GM12873 (cell line): ENCODE measurements around the gene HLTF.

ENCODE experiments used
- CTCF ChIP-seq: IDR thresholded peaks from 2 replicates; pipeline ENCODE4 v1.5.1; 2012; ENCODE audit warnings: low read depth, mild to moderate bottlenecking, moderate library complexity, low read length, control low read depth; ENCODE audit not compliant: insufficient read depth; ENCODE audit errors: missing control alignments

HLTF gene

DNA sequence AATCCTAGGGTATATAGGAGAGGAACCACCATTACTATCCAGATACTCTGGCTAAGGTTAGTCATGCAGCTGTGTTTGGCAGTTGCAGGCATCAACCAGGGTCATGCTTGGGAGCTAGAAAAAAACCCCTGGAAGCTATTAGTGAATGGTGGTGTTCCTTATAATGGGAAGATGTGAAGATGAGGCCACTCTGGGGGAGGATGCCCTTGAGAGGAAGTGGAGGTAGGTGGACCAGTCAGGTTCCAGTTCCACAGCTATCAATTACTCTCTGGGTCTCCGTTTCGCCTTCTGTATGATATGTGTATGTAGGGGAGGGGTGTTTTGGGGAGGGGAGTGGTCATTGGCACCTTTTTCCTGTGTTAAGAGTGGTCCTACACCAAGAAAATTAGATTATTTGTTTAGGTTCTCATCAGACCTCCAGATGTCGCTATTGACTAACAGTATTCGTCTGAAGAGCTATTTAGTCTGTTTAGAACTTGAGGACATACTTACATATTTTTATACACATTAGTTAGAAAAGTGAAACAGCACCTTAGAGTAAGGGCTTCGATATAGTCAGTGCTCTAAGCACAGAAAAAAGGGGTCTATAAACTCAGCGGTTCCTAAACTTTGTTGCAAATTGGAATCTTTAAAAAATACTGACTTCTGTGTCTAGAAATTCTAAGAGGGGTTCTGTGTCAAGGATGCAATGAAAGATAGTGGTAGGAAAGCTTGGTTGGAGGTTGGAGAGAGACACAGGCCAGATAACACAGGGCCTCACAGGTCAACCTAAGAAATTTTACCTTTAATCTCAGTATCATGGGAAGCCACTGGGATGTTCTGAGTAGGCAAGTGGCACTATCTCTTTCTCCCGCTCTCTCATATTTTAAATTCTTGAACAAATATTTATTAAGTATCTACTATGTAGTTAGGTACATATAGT, 34.0 kb upstream of the HLTF start:
- peak; percentile 57 for TF ChIP-seq CTCF

DNA sequence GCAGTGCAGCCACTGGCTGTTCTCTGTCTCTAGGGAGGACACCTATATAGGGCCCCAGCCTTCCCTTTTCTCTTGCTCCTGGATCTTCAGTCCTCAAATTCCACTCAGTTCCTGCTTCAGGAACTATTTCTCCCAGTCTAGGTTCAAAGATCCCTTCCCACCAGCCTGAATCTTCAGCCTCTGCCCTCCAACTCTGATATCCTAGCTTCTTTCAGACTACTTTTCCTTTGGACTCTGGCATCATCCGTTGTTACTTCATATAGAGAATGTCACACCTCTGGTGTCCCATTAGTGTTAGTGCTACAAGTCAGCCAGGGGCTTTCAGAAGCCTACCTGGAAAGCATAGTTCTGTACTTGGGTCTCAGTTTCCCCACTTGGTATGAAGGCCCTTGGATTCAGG, 33.1 kb upstream of the HLTF start:
- no peak for TF ChIP-seq CTCF

DNA sequence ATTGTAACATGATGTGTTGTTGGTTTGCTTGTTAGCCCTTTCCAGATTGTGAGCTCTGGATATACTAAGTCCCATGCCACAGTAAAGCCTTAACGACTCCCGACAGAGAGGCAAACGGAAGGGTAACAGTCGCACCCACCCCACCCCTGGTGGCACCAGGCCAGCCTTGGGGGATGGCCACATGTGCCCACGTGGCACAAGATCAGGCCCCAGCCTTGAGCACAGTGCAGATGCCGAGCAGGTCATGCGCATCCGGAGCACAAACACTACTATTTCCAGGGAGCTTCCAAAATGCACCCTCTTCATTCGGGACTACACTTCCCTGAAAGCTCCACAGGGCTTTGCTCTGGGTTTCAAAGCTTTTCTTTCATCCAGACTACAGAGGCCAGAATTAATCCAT, 32.4 kb upstream of the HLTF start:
- no peak for TF ChIP-seq CTCF

GRCh38 chr3:149115114-149115513, 28.8 kb upstream of the HLTF start:
- no peak for TF ChIP-seq CTCF

DNA sequence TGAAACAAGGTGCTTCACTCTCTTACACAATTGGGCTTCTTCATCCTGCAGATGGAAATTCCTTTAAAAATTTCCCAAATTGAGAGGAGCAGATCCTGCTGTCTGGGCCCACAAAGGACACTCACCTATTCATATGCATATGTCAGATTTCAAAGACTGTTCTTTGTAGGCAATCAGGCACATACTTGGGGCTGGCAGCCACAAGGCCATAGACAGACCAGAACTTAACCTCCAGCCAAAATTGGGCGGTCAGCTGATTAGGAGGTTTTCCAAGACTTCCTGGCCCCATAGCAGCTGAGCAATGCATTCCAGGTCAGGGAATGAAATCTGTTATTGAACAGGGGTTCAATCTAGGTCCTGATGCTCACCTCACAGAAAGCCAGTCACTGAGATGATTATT, 28.1 kb upstream of the HLTF start:
- no peak for TF ChIP-seq CTCF

GRCh38 chr3:149104484-149104883, 18.2 kb upstream of the HLTF start:
- no peak for TF ChIP-seq CTCF

GRCh38 chr3:149101641-149102040, 15.3 kb upstream of the HLTF start:
- no peak for TF ChIP-seq CTCF
